GM12878 (cell line): ENCODE measurements around the gene KRT72. TPM values are rescaled to one million over a fixed set of nuclear protein-coding genes. Genes with fewer than 3 reads are reported as not detected.

Experiments used
- ATAC-seq: fragments of 200-7000 bp; cut with Tn5 transposase; 3 replicates; pipeline ENCODE4 v1.9.1; 2020; ENCODE audit warnings: mild to moderate bottlenecking, moderate library complexity
- BruUV-seq: library from RNA; stranded (reverse); fragments of 400-500 nt; replicated peaks from 2 replicates; lab custom pipeline; 2021; lab: Mats Ljungman, UMichigan
- CTCF ChIA-PET: fragments of 300-600 bp; sonication (Branson Sonifier 250); formaldehyde crosslinking; extraction: SDS; loops from one replicate; lab custom pipeline; 2021; ENCODE audit warnings: inconsistent platforms; lab: Yijun Ruan, JAX
- POLR2A ChIA-PET: fragments of 350-600 bp; formaldehyde crosslinking; extraction: SDS; loops from one replicate; lab custom pipeline; 2021; ENCODE audit warnings: inconsistent platforms; lab: Charles Lee
- RAD21 ChIA-PET: fragments of 300-600 bp; sonication (Branson Sonifier 250); formaldehyde crosslinking; loops from one replicate; lab custom pipeline; 2023; ENCODE audit warnings: antibody characterized with exemption; ENCODE audit not compliant: unreplicated experiment; lab: Charles Lee
- SMC1A ChIA-PET: fragments of 300-600 bp; sonication (Branson Sonifier 250); formaldehyde crosslinking; loops from one replicate; lab custom pipeline; 2023; ENCODE audit not compliant: unreplicated experiment, uncharacterized antibody; lab: Charles Lee
- DNase-seq: peaks from one replicate; pipeline ENCODE4 v3.0.0-alpha.2; 2011; ENCODE audit warnings: low read depth, low spot score
- FAIRE-seq: peaks from 3 replicates; lab custom pipeline; 2011; peaks lifted over from hg19 to GRCh38; lab: Jason Lieb, UNC
- H2AFZ ChIP-seq: 2 replicates; pipeline ENCODE4 v1.6.0; 2011; ENCODE audit warnings: low read depth, low read length, control low read depth; ENCODE audit not compliant: control insufficient read depth
- H3K27ac ChIP-seq: 2 replicates; pipeline ENCODE4 v1.5.1; 2011; ENCODE audit warnings: control low read depth; ENCODE audit not compliant: control insufficient read depth, insufficient read depth
- H3K27me3 ChIP-seq, 2 experiments: replicated peaks in 1 of 2; 2 replicates each; pipeline versions ENCODE4 v1.6.0 to v1.6.1; 2011; ENCODE audit warnings: low read length in 1 of 2; ENCODE audit not compliant: control insufficient read depth in 2 of 2, insufficient read depth in 2 of 2
- H3K36me3 ChIP-seq, 2 experiments: 2 replicates each; pipeline ENCODE4 v1.5.1; 2011; ENCODE audit warnings: low read length in 1 of 2; ENCODE audit not compliant: control insufficient read depth in 2 of 2, insufficient read depth in 2 of 2
- H3K4me1 ChIP-seq: 2 replicates; pipeline ENCODE4 v1.6.1; 2011; ENCODE audit warnings: mild to moderate bottlenecking, low read length, moderate library complexity, mixed read lengths; ENCODE audit not compliant: control insufficient read depth, insufficient read depth
- H3K4me2 ChIP-seq: 2 replicates; pipeline ENCODE4 v1.6.0; 2011; ENCODE audit warnings: control low read depth; ENCODE audit not compliant: control insufficient read depth, insufficient read depth
- H3K4me3 ChIP-seq: fragments of 200-600 bp; sonication (generic); 2 replicates; pipeline ENCODE4 v1.5.1; 2016
- H3K79me2 ChIP-seq: 2 replicates; pipeline ENCODE4 v1.6.0; 2011; ENCODE audit warnings: low read length; ENCODE audit not compliant: control insufficient read depth, insufficient read depth
- H3K9ac ChIP-seq: 2 replicates; pipeline ENCODE4 v1.8.0; 2011; ENCODE audit warnings: low read length, control low read depth, mixed read lengths; ENCODE audit not compliant: control insufficient read depth, insufficient read depth
- H3K9me3 ChIP-seq: replicated peaks from 3 replicates; pipeline ENCODE4 v1.5.1; 2011; ENCODE audit warnings: mild to moderate bottlenecking, low read length; ENCODE audit not compliant: control insufficient read depth, insufficient read depth
- H4K20me1 ChIP-seq: 2 replicates; pipeline ENCODE4 v1.6.0; 2011; ENCODE audit not compliant: control insufficient read depth, insufficient read depth
- IKZF1 ChIP-seq: fragments of 450-650 bp; conservative IDR thresholded peaks from 2 replicates; pipeline ENCODE4 v1.6.1; 2017; ENCODE audit warnings: antibody characterized with exemption, mild to moderate bottlenecking
- LARP7 ChIP-seq: fragments of 450-650 bp; IDR thresholded peaks from 2 replicates; pipeline ENCODE4 v1.6.1; 2017; ENCODE audit warnings: mild to moderate bottlenecking
- MXI1 ChIP-seq: fragments of 150-350 bp; IDR thresholded peaks from 2 replicates; pipeline ENCODE4 v1.6.1; 2011; ENCODE audit warnings: low read depth, mild to moderate bottlenecking, inconsistent platforms, low read length, improper control_type of control experiment
- MYC ChIP-seq: IDR thresholded peaks from 2 replicates; pipeline ENCODE4 v1.6.1; 2011; ENCODE audit warnings: mild to moderate bottlenecking, low read length, moderate library complexity, inconsistent platforms; ENCODE audit not compliant: insufficient read depth, insufficient replicate concordance, insufficient read length, severe bottlenecking
- SUPT20H ChIP-seq: IDR thresholded peaks from 2 replicates; pipeline ENCODE4 v1.6.1; 2011; ENCODE audit warnings: low read depth, mild to moderate bottlenecking, low read length, moderate library complexity, borderline replicate concordance; ENCODE audit not compliant: control insufficient read depth
- TCF3 ChIP-seq: IDR thresholded peaks from 2 replicates; pipeline ENCODE4 v1.6.1; 2012; ENCODE audit warnings: low read depth, mild to moderate bottlenecking, low read length, borderline replicate concordance; ENCODE audit not compliant: insufficient read depth
- ZBED1 ChIP-seq: IDR thresholded peaks from 2 replicates; pipeline ENCODE4 v1.6.1; 2016; ENCODE audit warnings: borderline replicate concordance
- ZNF274 ChIP-seq: IDR thresholded peaks from one replicate; pipeline ENCODE4 v1.8.0; 2011; ENCODE audit not compliant: insufficient read length, insufficient read depth
- ZNF622 ChIP-seq: fragments of 450-650 bp; IDR thresholded peaks from 2 replicates; pipeline ENCODE4 v1.6.1; 2017; ENCODE audit warnings: mild to moderate bottlenecking, inconsistent platforms
- WGBS: methylation state at CpG from one replicate; pipeline ENCODE4 v1.1.6; 2016; ENCODE audit warnings: low lambda C conversion rate; ENCODE audit not compliant: insufficient replicate concordance, insufficient coverage; ENCODE audit errors: missing lambda C conversion rate; 5-methylcytosine and 5-hydroxymethylcytosine counted together
- in situ Hi-C: fragments of 300-500 bp; cut with MboI; formaldehyde crosslinking; loops from 9 replicates; pipeline ENCODE4 v1.14.3; 2018; ENCODE audit warnings: mixed read lengths
- intact Hi-C: fragments of 100-400 bp; cut with micrococcal nuclease; formaldehyde crosslinking; loops from one replicate; pipeline ENCODE4 v1.14.2; 2022; ENCODE audit not compliant: unreplicated experiment
- polyA plus RNA-seq, 11 experiments: library from polyadenylated mRNA; depleted of rRNA in 4 of 11; unstranded in 6 of 11; stranded (reverse) in 5 of 11; fragments of >200 nt; fragmentation: Nextera tagmentation in 4 of 11; fragmentation: Illumina TruSeq in 1 of 11; extraction: Ambion mirVana in 4 of 11; extraction: Trizol in 1 of 11; gene quantifications; 1 replicate in 1 of 11; 2 replicates in 10 of 11; pipeline versions ENCODE4 v1.2.1 to v1.2.3, GENCODE V29; 2011 to 2016; ENCODE audit warnings: inconsistent platforms in 2 of 11, missing spikeins in 2 of 11, low read depth in 1 of 11
- total RNA-seq, 4 experiments: library from RNA; depleted of rRNA in 3 of 4; stranded (reverse); fragments of >200 nt in 3 of 4; fragmentation: Illumina TruSeq in 1 of 4; extraction: Trizol in 1 of 4; gene quantifications; 2 replicates each; pipeline versions ENCODE4 v1.2.1 to v1.2.3, GENCODE V29; 2013 to 2021
- TF ChIP-seq, protein P1 (sequence below): fragments of 450-650 bp; formaldehyde crosslinking; IDR thresholded peaks from 2 replicates; pipeline ENCODE4 v1.4.0; 2020; ENCODE audit warnings: mild to moderate bottlenecking, moderate library complexity
- TF ChIP-seq, protein P2 (sequence below): IDR thresholded peaks from 2 replicates; pipeline ENCODE4 v1.6.1; 2011; ENCODE audit warnings: borderline replicate concordance, low read depth, mild to moderate bottlenecking, moderate library complexity, low read length; ENCODE audit not compliant: insufficient read depth, poor library complexity, severe bottlenecking
- TF ChIP-seq, protein P3 (sequence below): IDR thresholded peaks from 2 replicates; pipeline ENCODE4 v1.6.1; 2012; ENCODE audit warnings: low read length, inconsistent platforms
- TF ChIP-seq, protein P4 (sequence below): fragments of 450-650 bp; IDR thresholded peaks from 2 replicates; pipeline ENCODE4 v1.6.1; 2014; ENCODE audit warnings: mild to moderate bottlenecking
- TF ChIP-seq, protein P5 (sequence below): fragments of 150-350 bp; IDR thresholded peaks from 2 replicates; pipeline ENCODE4 v1.6.1; 2014; ENCODE audit warnings: mild to moderate bottlenecking, low read depth, low read length

Gene KRT72
- total and polyA plus RNA-seq, 10 of the 15 experiments (the other 5 are each of a cell fraction or from before 2014, with no cell fraction given), result not detected

DNA sequence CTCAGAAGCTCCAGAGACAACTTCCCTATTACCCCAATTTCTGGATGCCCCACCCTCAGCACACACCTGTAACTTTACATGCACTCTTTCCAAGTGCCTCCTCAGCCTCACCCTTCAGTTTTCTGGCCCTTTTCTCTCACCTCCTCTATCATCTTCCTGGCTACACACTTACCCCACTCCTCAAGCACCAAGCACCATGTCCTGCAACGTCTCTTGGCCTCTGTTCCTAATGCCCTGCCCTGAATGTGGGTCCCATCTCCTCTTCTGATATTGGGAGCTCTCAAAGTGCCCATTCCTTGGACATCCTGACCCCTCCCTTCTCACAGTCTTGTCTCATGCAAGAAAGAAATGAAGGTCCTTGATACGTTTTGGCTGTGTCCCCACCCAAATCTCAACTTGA, 1.2 kb downstream of the KRT72 start:
- ChIA-PET RAD21 (no interaction called here), CTCF (no interaction called here), POLR2A (no interaction called here), SMC1A (no interaction called here)
- no TSS peak for BruUV-seq
- H3K9ac ChIP-seq, result no peak overlapping the region
- H3K9me3 ChIP-seq, result no peaks in the 10 kb centered on the region
- 0% methylated on average over 2 of the region's 2 CpGs for WGBS
- DNase-seq (no peak), FAIRE-seq (no peak), ATAC-seq (no peak)
- no peaks in the 10 kb centered on the region for H4K20me1 ChIP-seq
- no peaks in the 10 kb centered on the region for H3K36me3 ChIP-seq
- intact Hi-C loops, result no loop called here
- no peak overlapping the region for H3K4me2 ChIP-seq
- H2AFZ ChIP-seq, result no peak overlapping the region
- H3K79me2 ChIP-seq, result no peaks in the 10 kb centered on the region
- no peak overlapping the region for H3K27ac ChIP-seq
- in situ Hi-C loops, result no loop called here
- peaks cover 0 to 14% of the 10 kb centered on the region in 2 experiments; a peak in 3 of 4 replicates for H3K27me3 ChIP-seq
- H3K4me3 ChIP-seq, result no peak overlapping the region
- no peaks in the 10 kb centered on the region for H3K4me1 ChIP-seq
- TF ChIP-seq MXI1 (no peak), MYC (no peak), ZNF274 (no peak), LARP7 (no peak), IKZF1 (no peak), TCF3 (no peak), SUPT20H (no peak), ZNF622 (no peak), ZBED1 (no peak)
- TF ChIP-seq, protein P1, sequence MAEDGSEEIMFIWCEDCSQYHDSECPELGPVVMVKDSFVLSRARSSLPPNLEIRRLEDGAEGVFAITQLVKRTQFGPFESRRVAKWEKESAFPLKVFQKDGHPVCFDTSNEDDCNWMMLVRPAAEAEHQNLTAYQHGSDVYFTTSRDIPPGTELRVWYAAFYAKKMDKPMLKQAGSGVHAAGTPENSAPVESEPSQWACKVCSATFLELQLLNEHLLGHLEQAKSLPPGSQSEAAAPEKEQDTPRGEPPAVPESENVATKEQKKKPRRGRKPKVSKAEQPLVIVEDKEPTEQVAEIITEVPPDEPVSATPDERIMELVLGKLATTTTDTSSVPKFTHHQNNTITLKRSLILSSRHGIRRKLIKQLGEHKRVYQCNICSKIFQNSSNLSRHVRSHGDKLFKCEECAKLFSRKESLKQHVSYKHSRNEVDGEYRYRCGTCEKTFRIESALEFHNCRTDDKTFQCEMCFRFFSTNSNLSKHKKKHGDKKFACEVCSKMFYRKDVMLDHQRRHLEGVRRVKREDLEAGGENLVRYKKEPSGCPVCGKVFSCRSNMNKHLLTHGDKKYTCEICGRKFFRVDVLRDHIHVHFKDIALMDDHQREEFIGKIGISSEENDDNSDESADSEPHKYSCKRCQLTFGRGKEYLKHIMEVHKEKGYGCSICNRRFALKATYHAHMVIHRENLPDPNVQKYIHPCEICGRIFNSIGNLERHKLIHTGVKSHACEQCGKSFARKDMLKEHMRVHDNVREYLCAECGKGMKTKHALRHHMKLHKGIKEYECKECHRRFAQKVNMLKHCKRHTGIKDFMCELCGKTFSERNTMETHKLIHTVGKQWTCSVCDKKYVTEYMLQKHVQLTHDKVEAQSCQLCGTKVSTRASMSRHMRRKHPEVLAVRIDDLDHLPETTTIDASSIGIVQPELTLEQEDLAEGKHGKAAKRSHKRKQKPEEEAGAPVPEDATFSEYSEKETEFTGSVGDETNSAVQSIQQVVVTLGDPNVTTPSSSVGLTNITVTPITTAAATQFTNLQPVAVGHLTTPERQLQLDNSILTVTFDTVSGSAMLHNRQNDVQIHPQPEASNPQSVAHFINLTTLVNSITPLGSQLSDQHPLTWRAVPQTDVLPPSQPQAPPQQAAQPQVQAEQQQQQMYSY (CRISPR knock-in tag), result no peak
- TF ChIP-seq, protein P2, sequence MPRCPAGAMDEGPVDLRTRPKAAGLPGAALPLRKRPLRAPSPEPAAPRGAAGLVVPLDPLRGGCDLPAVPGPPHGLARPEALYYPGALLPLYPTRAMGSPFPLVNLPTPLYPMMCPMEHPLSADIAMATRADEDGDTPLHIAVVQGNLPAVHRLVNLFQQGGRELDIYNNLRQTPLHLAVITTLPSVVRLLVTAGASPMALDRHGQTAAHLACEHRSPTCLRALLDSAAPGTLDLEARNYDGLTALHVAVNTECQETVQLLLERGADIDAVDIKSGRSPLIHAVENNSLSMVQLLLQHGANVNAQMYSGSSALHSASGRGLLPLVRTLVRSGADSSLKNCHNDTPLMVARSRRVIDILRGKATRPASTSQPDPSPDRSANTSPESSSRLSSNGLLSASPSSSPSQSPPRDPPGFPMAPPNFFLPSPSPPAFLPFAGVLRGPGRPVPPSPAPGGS, result no peak
- TF ChIP-seq, protein P3, sequence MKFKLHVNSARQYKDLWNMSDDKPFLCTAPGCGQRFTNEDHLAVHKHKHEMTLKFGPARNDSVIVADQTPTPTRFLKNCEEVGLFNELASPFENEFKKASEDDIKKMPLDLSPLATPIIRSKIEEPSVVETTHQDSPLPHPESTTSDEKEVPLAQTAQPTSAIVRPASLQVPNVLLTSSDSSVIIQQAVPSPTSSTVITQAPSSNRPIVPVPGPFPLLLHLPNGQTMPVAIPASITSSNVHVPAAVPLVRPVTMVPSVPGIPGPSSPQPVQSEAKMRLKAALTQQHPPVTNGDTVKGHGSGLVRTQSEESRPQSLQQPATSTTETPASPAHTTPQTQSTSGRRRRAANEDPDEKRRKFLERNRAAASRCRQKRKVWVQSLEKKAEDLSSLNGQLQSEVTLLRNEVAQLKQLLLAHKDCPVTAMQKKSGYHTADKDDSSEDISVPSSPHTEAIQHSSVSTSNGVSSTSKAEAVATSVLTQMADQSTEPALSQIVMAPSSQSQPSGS, result no peak
- TF ChIP-seq, protein P4, sequence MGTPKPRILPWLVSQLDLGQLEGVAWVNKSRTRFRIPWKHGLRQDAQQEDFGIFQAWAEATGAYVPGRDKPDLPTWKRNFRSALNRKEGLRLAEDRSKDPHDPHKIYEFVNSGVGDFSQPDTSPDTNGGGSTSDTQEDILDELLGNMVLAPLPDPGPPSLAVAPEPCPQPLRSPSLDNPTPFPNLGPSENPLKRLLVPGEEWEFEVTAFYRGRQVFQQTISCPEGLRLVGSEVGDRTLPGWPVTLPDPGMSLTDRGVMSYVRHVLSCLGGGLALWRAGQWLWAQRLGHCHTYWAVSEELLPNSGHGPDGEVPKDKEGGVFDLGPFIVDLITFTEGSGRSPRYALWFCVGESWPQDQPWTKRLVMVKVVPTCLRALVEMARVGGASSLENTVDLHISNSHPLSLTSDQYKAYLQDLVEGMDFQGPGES, result no peak
- TF ChIP-seq, protein P5, sequence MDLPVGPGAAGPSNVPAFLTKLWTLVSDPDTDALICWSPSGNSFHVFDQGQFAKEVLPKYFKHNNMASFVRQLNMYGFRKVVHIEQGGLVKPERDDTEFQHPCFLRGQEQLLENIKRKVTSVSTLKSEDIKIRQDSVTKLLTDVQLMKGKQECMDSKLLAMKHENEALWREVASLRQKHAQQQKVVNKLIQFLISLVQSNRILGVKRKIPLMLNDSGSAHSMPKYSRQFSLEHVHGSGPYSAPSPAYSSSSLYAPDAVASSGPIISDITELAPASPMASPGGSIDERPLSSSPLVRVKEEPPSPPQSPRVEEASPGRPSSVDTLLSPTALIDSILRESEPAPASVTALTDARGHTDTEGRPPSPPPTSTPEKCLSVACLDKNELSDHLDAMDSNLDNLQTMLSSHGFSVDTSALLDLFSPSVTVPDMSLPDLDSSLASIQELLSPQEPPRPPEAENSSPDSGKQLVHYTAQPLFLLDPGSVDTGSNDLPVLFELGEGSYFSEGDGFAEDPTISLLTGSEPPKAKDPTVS, result no peak
